HG03442 (cell line): ENCODE measurements around the gene EHMT1.
A peak's percentile ranks its signal among the peaks of the same experiment; 100 is the strongest.

Experiments
- ATAC-seq: cut with Tn5 transposase; IDR thresholded peaks from one replicate; pipeline ENCODE4 v1.9.1; 2021; ENCODE audit warnings: mild to moderate bottlenecking, moderate library complexity; ENCODE audit not compliant: unreplicated experiment

Gene EHMT1

DNA sequence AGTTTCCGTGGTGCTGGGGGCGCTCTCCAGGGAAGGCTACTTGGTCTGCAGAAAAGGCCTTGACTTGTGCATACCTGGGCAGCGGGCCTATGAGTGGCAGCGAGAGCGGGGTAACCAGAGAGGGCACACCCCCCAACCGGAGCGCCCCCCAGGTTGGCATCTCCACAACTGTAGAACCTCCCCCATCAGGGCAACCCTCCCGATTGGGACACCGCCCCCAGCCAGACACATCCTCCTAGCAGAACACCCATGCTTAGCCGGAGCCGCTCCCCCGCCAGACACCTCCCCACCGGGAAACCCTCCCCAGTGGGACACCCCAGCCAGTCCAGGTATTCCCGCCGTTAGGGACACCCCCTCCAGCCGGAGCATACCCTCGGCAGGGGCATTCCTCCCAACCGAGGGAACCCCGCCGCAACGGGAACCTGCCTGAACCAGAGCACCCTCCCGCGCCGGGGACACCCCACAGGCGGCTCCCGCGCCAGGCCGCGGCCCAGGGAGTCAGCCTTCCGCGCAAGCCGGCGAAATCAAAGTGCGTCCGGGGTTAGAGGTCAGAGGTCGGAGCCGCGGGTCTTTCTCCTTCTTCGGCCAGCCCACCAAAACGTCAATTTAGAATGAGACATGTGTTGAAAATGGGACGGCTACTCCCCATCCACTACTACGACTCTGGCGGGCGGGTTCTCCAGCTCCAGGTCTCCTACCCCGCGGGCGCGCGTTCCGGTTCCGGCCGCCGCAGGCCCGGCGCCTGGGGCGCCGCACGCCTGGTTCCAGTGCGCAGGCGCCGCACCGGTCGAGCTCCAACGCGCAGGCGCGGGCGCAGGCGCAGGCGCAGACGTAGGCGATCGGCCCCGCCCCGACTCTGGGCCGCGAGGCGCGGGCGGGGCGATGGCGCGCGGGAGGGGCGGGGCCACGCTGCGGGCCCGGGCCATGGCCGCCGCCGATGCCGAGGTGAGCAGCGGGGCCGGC, at the start of gene EHMT1:
Gene EHMT1, plus strand, starts transcription at position 901 of the 963 bp plus-strand sequence. Its CDS starts 24 bp downstream, at position 925.
- ATAC-seq = peak; percentile 74

DNA sequence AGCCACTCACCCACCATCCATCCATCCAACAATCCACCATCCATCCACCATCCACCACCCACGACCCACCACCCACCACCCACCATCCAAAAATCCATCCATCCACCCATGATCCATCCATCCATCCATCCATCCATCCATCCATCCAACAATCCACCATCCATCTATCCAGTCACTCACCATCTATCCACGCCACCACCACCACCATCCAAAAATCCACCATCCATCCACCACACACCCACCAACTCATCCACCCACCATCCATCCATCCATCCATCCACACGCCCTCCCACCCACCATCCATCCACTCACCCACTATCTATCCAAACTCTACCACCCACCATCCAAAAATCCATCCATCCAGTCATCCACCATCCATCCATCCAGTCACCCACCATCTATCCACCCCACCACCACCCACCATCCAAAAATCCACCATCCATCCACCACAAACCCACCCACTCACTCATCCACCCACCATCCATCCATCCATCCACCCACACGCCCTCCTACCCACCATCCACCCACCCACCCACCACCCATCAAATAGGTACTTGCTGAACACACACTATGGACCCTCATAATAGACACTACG, 49.1 kb upstream of the EHMT1 start:
- no peak for ATAC-seq

DNA sequence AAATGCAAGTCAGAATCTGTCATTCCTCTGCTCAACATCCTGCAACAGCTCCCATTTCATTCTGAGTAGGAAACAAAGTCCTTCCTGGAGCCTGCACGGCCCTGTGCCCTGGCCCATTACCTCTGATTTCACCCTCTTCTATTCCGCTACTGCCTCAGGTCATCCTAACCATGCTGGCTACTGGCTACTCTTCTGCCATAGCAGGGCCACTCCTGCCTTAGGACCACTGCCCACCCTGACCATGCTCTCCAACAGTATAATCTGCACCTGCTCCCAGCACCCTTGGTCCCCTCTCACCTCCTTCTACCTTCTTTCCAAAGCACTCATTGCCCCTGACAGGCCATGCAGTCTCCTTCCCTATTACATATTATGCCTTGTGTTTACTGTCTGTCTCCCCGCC, 48.2 kb upstream of the EHMT1 start:
- no peak for ATAC-seq

DNA sequence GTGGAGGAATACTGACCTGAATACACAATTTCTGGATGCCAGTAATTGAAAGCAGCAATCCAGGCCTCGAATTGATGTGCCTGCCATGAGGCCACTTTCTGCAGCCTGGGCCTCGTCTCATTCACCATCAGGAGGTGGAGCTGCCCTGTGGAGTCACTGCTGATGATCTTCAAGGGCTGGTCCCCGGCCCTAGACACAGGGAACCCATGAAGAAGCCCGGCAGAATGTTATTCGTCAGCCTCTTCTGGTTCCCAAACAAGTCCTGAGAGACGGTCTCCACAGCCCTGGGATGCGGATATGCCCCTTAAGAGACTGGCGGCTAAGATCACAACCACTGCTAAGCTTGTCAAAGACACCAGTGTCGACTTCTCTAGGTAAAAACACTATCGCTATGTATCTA, 44.6 kb upstream of the EHMT1 start:
- no peak for ATAC-seq

DNA sequence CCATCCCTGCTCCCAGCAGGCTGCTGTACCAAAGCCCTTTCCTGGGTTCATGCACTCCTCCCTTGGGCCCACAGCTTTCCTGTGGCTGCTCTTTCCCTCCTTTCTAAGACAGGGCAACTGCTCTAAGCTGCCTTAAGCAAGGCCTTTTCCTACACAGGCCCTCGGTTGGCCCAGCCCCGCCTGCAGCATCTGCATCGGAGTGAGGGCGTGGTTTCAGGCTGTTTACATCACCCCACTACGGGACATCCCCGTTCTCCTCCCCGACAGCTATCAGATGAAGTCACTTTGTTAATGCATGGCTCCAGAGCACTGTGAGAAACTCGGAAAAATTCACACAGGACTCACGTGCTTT, 43.5 kb upstream of the EHMT1 start:
- no peak for ATAC-seq

DNA sequence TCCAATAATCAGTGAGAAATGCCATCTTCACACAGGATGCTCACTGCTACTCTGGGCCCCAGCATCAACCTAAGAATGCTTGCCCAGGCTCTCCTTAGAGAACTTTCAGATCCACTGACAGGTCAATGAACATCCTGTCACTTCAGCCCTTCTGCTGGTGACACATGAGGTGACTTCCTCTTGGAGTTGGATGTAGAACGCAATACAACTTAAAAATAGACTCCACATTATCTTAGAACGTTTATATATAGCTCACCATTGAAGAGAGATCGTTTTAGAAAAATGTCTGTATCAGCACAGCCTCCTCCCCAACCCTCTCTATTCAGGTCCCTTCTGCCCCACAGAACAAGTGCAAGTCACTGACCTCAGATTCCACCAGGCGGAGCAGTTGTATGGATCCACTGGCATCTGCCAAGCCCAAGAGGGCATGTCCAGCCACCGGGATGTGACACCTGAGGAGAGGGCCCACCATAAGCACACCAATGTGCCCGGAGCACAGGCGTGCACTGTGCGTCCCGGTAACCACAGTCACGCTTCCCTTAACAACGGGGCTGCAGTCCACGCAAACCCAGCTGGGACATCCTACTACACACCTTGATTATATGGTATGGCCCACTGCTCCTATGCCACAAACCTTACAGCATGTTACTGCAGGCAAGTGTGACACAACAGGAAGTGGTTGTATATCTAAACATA, 42.9 kb upstream of the EHMT1 start:
- no peak for ATAC-seq

DNA sequence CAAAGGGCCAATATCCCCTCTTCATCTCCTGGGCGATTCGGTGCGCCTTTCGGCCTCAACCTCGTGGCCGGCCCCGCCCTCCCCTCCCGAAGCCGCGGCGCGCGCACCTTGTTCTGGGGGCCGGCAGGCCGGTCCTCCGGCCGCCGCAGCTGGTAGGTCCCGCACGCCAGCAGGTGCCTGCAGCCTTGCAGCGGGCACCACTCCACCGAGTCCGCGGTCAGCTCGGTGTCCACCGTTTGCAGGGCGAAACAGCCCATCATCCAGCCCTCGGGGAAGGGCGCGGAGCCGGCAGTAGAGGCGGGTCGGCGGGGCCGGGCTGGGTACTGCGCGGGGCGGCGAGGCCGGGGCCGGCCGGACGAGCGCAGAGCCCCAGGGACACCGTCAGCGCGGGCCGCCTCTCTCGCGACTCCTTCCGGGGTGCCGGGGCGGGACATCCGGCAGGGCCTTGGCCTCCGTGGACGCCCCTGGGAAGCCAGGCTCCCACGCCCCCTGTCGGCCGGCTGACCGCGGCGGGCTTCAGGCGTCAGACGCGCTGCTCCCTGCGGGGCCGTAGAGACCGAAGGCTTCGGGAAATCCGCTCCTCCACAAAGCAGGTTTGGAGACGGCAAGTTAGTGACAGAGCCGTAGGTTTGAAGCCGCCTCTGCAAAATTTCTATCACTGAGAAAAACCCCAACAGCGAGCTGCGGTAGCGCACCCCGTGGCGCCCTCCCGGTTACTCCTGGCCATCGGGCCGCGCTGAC, 40.1 kb upstream of the EHMT1 start, which contains the start of gene DPH7:
Gene DPH7, minus strand, starts transcription at position 408 of the 741 bp plus-strand sequence. Its CDS starts 148 bp downstream, at position 260.
- peak; percentile 78 for ATAC-seq

DNA sequence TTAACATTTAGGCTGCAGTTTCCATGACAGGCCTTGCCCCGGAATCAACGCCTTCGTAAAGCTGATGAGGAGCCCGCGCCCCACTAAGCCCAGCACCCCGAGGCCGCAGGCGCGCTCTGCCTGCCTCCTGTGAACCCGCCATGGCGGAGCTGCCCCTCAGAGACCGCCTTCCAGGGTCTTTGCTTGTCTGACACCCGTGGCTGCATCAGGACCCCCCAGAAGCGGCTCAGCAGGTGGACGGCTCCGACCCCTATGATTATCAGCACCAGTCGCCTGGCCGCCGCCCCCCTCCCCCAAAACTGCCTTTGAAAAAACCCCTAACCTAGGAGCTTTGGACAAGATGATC, 39.6 kb upstream of the EHMT1 start:
- no peak for ATAC-seq

DNA sequence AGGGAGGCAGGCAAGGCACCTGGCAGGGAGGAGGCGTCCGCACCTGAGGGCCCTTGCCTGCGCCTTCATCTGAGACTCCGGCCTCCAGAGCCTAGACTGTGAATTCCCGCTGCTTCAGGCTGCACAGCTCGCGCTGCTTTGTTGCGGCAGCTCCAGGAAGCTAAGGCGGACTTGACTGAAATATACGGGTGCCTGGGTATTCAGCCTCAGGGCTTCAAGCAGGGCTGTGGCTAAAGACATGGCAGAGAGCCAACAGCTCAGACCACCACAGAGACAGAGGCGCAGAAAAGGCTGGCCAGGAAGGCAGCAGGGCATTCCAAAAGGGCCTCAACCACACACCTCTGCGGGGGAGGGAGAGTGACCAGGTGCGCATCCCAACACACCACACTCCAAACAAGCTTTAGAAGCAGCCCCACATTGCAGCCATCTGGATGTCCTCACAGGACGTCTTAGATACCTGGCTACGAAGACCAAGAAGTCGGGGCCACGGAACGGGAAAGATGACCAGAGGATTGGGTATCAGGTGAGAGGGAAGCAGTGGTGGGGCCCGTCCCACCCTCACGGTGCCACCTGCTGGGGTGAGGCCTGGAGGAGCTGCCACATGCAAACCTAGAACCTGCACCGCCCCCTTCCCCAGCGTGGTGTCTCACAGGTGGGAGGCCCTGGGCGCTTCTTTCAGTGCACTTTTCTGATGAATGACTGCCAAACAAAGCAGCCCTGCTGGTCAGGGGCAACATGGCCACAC, 38.4 kb upstream of the EHMT1 start:
- ATAC-seq = no peak

DNA sequence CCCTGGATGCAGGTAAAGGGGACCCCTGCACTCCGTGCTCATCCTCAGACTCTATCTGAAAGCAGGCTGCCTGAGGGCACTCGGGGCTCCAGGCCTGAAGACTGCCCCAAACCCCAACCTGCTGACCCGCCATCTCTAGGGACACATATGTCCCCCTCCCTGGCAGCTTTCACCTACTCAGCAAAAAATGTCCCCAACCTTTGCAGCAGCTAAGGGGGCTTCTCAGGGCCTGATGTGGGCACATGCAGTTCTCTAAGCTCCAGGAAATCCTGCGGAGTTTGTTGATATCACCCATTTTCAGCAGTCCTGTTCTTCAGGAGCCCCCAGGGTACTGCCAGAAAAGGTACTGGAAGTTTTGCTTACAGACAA, 37.9 kb upstream of the EHMT1 start:
- no peak for ATAC-seq

DNA sequence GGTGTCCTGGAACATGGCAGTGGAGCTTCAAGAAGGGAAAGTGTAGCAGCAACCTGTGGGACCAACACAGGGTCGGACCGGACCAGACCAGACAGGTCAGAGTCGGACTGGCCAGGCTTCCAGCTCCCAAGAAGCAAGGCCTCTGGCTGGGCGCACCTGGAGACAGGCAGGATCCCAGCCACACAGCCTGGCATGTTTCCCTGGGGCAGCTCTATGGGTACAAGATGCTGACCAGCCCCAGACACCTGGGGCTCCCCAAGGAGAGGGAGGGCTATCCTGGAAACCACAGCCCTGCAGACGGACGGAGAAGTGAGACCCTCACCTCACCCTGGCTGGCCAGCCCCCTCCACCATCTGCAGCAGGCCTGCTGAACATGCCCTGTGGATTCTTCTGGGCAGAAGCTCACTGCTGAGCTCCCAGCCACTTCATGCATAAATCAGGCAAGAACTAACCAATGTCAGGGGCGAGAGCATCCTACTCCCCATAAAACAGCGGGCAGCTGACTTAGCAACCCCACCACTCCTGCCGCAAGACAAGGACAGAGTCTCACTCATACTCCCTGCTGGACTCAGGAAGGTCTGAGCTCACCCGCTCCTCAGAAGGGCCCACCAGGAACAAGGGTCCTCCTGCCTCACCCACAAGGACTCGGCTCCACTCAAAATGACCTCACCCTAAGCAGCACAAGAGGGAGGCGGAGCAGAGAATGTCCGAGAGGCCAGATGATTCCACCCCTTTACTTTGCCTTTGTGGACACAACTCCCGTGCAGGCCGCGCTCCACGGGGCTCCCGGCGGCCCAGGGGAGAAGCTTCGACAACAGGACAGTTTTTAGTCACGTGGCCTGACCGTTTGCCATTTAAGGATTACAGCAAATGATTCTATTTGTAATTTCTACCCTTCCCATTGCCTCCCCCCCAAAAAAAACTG, 37.2 kb upstream of the EHMT1 start:
- no peak for ATAC-seq

DNA sequence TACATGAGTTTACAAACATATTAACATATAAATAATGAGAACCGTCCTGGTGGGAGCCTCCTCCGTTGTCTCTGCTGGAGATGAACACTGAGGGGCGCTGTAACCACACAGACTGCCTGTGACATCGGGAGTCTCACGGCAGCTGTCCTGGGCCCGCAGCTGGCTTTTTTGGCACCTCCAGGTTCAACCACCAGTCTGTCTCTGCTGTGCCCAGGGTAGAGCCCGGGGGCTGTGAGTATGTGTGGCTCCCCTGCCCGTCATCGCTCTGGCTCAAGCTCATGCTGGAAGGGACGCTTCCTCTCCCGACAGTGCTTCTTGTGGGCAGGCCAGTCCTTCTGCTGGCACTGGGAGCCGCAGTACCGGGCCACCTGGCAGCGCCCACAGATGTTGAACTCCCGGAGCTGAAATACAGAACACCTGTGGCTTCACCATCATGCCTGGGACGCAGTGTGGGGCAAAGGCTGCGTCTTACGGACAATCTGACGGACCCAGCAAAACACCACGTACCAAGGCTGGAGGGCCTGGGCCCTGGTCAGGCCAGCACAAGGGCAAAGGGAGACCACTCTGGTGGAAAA, 36.4 kb upstream of the EHMT1 start:
- ATAC-seq = no peak

DNA sequence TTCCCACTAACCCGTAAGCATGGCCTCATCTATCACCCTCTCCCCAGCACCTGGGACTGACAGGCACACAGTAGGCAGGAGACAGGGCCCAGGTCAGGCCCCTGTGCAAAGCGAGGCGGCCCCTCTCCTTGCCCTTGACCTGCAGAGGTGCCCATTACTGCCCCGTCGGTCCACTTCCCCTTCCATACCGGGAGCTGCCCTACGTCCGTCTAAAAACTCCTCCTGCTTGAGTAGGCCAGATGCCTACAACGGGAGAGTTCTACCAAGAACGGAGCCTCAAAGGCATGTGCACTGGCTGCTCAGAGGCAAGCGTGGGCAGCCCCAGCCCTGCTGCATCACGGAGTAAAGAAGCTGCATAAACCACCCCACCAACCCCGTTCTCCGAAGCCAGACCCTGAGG, 35.5 kb upstream of the EHMT1 start:
- no peak for ATAC-seq

DNA sequence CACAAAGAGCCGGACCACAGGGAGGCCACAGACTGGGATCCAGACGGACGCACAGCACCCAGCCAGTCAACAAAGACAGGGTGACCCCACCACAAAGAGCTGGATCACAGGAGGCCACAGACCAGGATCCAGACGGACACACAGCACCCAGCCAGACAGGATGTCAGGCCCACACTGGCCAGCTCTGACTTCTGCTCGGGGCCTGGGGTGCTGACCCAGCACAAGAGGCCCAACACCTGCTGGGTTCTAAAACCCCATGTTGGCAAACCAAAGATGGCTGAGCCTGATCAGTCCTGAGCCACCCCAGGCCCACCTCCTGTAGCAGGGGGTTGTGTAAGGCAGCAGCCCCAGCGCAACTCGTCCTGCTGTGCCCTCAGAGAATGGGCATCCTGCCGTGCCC, 34.8 kb upstream of the EHMT1 start:
- no peak for ATAC-seq

DNA sequence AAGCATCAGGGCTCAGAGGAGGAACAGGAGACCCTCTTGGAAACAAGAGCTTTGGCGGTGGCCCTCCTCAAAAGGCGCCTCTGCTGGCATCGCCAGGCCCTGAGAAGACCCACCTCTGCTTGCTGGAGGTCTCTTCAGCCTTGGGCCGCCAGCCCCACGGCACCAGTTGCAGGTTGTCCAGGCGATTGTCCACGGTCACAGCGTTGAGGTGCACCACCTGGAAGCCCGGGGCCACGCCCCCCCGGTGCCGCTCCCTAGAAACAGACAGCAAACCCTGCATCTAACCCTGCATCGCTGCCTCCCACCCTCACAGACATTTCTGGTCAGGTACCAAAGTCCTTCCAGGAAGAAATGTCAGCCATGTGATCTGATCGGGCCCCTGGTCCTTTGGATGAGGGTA, 32.0 kb upstream of the EHMT1 start:
- no peak for ATAC-seq

DNA sequence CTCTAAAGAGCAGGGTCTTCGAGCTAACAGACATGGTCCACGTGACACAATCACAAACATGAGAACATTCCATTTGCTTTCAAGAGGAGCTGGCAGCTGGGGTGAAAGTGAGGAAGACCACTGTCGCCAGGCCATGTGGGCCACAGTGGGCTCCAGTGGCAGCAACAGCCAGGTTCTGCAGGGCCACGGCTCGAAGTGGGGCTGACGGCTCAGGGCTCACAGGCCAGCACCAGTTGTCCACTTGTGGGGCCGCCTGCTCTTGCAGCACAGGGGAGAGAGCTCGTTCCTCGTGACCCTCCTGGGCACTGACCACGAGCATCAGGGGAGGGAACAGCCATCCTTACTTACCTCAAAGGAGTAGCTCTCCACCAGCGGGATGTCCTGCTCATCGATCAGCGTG, 30.5 kb upstream of the EHMT1 start:
- ATAC-seq = no peak

DNA sequence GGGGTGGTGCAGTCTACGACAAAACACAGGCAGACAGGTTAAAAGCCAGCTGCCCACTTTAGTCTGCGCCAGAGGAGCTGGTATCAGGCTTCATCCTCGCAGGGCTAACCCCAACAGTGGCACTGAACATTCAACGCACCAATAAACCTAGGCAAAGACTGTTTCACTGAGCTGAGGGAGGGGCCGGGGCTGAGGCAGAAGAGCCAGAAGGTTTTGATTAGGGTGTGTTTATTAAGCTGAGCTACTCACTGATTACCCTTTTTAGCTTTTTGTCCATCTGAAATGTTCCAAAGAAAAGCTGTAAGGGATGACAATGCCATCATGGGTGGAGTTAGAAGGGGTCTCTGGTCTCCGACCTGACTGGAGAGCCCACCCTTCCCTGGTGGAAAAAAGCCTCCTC, 29.9 kb upstream of the EHMT1 start:
- ATAC-seq = no peak

DNA sequence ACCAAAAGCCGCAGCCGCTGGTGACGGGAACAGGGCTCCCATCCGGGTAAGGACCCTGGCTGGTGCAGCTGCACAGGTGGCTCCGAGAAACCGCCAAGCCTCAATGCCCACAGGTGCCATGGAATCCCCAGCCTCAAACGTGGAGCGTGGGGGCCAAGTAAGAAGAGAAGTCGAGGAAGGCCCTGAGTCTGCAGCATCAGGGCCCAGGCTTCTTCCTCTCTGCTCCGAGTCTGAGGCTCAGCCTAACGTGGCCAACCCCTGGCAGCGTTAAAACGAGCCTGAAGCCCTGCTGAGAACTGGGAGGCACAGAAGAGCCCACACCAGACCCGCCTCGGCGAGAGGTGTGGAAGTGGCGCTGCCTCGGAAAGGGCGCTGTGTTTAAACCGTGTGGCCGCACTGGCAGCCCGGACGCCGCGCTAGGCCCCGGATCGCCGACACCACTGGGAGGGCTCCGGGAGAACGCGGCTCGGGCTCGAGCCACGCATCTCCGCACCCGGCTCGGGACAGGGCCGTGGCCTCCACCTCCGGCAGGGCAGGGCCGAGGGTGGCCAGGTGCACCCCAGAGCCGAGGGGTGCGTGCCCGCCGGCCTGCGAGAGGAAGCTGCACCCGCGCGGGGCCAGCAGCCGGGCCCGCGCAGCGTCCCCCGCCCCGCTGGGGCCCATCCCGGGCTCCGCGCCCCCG, 29.2 kb upstream of the EHMT1 start:
- peak; percentile 19 for ATAC-seq

DNA sequence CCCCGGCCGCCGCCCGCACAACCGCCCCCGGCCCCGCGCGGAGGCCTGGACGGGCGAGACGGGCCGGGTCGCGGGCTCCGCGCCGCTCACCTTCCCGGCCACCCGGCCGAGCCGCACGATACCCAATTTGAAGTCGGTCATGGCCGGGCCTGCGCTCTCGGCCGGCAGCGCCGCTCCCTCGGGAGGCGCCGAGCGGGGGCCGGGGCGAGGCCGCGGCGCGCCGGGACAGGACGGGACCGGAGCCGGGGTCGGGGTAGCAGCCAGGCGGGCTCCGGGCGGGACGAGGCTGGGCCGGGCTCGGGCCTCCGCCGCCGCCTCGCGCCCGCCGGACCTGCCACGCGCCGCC, 28.7 kb upstream of the EHMT1 start:
- peak; percentile 15 for ATAC-seq
